Umbilical cord (tissue), 2 donors: Measurements from ENCODE around the gene C1orf174. TPM values are rescaled to one million over a fixed set of nuclear protein-coding genes. Genes with fewer than 3 reads are reported as not detected.
A peak's percentile ranks its signal among the peaks of the same experiment; 100 is the strongest.

Source experiments
- DNase-seq: peaks from one replicate; pipeline ENCODE4 v3.0.0-alpha.2; 2015; ENCODE audit warnings: low spot score
- total RNA-seq: library from RNA; depleted of rRNA; stranded (reverse); fragments of >200 nt; gene quantifications from one replicate; pipeline ENCODE4 v1.2.3, GENCODE V29; 2014; ENCODE audit warnings: low replicate concordance; ENCODE audit not compliant: insufficient read depth

Gene C1orf174
- 28.4 TPM for total RNA-seq

DNA sequence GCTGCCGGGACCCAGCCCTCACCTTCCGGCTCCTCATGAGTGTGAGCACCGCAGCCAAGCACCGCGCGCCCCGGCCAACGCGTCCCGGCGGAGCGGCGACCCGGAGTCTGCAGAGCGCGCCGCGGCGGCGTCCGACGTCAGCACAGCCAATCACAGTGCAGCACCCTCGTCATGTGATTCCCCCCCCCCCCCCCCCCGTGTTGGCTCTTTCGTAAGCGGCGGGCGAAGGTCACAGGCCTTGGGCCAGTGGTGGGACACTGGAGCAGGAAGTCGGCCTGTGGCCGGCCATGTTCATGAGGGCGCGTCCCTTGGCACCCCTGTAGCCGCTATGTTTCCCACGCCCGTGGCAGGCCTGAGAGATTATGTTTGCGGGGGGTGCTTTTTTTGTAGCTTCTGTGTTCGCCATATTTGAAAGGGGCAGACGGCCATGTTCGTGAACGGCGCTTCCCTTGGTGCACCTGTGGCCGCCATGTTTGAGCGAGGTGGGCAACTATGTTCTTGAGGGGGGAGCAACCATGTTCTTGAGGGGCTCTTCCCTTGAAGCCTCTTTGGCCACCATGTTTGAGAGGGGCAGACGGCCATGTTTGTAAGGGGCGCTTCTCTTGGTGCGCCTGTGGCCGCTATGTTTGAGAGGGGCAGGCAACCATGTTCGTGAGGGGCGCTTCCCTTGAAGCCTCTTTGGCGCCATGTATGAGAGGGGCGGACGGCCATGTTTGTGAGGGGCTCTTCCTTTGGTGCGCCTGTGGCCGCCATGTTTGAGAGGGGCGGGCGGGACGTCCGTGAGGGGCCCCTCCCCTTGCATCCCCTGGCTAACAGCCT lies at the start of gene C1orf174:
Gene C1orf174 (minus strand): TSS at position 123 of the 819 bp plus-strand sequence. CDS start 86 bp downstream, at position 37.
- DNase-seq, result peak; percentile 100

DNA sequence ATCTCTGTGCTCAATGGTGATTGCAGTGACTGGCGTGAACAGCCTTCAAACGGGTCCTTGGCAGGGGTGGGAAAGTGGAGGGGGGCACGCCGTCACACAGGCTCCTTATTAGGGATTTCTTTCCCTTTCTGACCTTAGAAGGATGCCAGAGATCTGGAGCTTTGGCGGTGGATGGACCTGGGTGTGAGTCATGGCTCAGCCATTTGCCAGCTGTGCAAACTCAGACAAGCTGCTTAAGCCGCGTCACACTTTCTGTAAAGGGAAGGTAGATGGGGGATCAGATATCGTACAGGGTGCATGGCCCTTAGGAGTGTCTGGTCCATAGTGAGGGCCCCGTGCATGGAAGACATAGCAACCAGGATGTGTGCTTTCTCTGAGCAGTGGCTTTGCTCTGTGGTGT lies 48.3 kb upstream of the C1orf174 start:
- no peak for DNase-seq

DNA sequence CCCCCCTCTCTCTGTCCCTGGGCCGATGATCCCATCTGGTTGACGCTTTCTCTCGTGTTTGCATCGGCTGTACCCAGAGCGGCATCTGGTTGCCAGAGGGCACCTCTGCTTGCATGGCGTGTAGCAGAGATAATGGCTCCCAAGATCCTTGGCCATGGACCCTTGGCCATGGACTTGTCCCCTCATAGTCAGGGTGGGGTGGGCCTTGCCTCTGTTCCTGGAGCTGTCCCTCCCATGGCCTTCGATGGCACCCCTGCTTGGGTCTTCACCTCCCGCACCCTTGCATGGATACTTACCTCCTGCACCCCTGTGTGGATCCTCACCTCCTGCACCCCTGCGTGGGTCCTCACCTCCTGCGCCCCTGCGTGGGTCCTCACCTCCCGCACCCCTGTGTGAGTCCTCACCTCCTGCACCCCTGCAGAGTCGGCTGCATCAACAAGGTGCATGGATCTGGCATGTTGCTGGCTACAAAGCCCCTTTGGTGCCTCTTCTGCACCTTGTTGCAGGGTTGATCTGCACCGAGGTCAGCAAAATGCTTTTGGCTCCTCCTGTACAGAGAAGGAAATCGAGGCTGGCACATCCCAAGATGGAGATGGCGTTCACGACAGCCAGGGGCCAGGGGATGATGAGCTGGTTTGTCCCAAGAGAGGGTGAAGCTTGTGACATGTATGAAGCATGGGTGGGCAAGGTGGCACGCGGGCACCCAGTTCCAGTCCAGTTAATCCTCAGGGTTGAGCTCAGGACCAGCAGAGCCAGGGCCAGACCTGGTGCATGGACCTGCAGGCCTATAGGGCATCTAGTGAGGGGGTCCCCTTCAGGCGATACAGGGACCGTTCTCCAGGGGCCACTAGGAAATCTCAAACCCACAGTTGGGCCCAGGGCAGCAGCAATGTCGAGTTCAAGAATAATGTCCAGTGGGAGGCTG lies 46.1 kb upstream of the C1orf174 start:
- DNase-seq, result no peak

DNA sequence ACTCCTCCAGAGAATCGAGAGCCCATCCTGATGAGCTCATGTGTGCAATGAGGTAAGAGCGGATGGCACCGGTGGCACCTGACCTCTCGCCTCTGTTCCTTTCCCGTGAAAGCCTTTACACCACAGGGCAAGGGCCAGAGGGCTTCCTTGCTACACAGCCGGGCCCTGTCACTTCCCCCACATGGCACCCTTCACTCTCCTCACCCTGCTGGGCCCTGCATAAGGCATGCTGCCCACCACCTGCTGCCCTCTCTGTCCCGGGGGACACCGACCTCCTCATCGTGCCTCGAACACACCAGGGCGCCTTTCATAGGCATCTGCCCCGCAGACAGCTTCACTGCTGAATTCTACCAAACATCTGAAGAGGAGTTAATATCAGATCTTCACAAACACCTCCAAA lies 45.1 kb upstream of the C1orf174 start:
- DNase-seq, result no peak

DNA sequence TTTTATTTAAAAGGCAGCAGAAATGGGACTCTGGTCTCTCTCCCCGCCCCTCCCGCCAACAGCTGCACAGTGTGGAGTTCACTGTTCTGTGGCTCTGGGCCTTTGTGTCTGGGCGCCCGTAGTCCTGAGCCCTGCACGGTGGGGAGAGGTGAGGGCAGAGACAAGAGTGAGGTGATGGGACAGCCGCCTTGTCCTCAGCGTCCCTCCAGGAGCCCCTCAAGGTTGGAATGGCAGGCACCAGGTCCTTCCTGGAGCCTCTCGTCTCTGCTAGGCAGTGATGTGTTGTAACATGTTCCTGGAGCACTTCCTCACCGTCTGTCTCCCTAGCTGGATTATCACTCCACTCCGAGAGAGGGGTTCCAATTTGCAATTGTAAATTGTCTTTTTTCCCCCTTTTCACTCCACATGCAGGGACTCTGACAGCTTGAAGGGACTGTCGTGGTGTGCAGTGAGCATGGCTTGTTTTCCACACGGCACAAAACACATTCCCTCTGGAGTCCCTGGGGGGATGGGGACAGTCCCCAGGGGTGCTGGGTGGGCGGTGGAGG lies 44.6 kb upstream of the C1orf174 start:
- DNase-seq, result no peak

DNA sequence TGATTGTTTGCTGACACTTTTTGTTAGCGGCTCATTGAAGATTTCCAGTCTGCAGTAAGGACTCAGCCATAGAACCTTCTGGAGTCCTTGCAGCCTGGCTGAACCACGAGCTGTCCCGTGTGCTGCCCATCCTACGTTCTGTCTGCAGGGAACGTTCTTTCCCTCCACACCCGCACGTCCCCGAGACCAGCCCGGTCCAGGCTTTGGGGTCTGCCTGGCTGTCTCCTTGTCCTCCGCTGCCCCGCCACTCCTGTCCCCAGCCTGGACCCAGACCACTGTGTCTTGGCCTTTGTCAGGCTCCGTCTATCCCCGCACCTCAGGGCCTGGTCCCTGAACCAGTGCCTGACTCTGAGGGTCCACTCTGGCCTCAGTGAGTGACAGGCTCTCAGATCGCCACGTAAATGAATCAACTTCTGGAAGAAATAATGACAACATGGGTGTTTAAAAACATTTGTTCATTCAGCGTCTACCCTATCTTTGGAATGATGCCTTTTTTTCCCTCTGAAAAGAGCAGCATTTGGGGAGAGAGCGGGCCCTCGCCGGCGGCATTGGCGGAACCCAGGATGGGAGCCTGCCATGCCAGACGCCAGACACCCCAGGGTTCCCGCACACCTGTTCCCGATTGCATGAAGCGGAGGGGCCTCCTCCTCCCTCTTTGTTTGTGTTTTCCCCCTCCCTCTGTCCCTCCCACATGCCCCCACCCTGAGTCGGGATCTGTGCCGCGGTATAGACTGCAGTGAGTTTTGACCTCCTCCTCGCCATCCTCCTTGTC lies 43.9 kb upstream of the C1orf174 start:
- DNase-seq, result no peak

DNA sequence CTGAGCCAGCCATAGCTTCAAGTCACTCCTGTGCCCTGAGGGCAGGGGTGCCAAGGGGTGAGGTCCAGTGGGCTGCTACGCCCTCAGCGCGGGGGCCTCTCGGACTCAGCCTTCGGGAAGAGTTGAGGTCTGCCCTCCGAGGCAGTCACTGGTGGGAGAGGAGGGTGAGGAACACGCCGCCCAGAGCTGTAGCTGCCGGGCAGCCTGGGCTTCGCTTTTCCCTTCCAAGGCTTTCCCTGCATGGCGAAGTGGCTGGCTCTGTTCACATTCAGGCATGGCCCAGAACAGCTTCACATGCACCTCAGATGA lies 43.0 kb upstream of the C1orf174 start:
- no peak for DNase-seq

DNA sequence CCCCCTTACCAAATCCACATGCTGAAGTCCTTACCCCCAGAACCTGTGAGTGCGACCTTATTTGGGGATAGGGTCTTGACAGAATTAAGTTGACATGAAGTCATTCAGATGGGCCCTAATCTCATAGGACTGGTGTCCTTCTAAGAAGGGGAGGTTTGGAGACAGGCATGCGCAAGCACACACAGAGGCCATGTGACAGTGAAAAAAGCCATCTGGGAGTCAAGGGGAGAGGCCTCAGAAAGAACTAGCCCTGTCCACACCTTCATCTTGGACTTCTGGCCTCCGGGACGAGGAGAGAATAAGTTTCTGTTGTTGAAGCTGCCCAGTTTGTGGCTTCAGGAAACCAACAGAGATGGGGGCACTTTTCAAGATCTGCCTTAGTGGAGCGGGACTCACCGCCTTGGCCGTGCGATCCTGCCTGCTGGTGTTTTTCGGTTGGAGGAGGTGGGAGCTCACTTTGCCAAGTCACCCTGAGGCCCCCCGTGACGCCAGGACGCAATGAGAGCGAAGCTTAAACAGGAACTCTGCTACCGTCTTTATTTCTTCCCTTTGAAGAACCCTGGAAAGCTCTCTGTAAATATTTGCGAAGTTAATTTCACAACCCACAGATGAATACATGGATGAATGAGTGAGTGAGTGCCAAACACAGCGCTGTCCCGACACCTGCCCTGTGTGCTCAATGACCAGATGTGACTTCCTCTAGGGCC lies 42.5 kb upstream of the C1orf174 start:
- no peak for DNase-seq

DNA sequence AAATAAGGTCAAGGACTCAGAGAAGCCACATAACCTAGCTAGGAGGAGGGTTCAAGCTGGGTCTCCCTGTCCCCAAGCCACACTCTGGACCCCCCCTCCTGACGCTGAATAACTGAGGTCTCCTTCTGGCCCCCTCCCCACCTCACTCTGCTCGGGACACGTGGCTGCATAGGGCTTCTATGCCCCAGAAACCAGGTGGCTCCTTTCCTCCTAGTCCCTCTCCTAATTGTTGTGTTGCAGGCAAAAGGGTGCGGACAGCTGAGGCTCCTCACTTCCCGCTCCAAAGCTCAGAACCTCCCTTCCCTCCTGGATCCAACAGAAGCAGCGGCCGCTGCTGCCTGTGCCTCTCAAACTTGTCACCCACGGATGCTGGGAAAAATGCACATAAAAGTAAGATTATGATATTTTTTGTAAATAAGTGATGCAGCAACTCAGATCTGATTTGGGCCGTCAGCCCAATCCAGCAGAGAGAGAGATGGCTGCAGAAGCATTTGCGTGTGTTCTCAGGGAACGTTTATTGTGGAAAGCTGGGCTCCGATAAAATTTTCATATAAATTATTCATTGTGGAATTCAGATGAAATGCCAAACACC lies 40.8 kb upstream of the C1orf174 start:
- no peak for DNase-seq

DNA sequence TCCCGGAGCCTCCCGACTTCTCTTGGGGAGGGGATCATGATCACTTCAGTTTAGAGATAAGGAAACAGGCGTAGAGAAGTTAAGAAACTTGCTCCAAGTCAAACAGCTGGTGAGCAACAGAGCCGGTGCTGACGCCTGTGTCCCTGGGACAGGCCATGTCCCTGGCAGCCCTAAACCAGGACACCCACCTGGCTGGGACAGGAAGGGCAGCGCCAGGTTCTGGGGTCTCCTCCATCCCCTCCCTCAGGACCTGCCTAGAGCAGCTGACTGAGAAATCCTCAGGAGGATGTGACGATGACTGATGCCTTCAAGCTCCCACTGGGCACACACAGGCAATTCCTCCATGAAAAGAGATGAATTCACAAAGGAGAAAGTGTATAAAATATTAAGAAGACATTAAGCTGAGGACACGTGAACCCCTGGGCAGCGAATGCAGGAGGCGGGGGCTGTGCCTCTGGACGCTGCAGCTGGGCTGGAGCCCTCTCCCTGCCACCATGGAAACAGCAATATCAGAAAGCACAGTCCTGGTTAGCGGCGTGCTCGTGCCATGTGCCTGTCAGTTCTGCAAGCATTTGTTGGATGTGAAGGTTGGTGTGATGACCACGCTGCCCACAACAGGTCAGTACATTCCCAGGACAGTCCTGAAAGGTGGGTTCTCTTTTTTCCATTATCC lies 40.1 kb upstream of the C1orf174 start:
- DNase-seq, result no peak

DNA sequence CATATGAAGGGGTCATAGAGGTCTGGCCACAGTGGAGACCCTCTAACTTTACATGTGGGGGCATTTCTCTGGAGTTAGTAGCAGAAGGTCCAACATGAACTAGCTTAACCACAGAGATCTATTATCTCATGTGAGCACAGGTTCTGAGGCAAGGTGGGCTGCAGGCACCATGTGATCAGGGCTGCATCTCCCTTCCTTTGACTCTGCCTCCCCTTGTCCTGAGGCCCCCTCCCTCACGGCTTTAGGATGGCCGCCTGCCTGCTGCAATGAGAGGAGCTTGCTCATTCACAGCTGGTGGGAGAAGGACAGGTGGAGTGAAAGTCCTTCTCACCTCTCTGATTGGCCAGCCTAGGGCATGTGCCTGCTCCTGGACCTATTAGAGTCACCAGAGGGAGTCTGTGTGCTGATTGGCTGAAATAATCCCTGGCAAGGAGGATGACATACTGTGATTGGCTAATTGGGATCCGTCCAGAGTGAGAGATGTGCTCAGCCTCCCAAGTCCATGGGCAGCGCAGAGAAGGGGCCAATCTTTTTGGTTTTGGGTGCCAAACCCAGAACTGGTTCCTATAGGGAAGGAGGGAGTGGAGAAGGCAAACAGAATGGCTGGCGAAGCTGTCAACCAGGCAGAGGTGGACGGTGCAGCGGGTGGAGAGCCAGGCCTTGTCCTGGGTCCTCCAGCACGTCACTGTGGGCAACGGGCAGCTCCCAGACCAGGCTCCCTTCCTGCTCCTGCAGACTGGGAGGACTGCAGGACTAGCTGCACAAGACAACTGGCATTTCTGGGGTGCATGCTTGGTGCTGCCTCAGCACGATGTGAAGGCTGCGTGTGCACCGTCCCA lies 39.4 kb upstream of the C1orf174 start:
- DNase-seq, result no peak

DNA sequence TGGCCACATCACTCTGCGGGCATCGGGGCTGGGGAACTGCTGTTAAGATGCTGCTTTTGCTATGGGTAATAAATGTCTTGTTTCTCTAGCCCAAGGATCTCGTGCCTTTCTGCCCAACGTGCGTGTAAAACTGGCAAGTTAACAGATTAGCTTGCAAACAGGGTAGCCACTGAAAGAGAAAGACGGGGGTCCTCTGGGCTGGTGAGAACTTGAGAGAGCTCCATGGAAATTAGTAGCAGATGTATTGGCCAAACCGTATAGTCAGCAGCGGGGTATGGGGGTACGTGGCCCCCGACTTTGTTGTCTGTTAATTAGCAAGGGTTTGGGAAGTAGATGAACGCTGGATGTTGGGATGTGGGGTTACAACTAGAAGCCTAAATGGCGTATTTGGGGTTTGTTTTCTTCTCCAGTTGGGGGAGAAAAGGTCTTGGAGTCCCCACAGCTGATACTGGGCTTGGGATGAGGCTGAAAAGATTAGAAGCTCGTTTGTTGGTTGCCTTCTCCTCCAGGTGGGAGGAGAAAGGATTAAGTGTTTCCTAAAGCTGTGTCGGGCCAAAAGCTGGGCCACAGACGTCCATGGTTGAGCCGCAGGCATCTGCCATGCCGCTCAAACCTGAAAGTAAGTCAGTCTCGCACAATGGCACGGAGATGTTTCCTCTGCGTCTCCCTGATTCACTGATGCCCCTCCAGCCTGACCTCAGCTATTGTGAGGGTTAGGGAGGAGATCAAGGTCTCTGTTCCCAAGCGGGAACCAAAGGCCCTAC lies 32.3 kb upstream of the C1orf174 start:
- DNase-seq, result no peak

DNA sequence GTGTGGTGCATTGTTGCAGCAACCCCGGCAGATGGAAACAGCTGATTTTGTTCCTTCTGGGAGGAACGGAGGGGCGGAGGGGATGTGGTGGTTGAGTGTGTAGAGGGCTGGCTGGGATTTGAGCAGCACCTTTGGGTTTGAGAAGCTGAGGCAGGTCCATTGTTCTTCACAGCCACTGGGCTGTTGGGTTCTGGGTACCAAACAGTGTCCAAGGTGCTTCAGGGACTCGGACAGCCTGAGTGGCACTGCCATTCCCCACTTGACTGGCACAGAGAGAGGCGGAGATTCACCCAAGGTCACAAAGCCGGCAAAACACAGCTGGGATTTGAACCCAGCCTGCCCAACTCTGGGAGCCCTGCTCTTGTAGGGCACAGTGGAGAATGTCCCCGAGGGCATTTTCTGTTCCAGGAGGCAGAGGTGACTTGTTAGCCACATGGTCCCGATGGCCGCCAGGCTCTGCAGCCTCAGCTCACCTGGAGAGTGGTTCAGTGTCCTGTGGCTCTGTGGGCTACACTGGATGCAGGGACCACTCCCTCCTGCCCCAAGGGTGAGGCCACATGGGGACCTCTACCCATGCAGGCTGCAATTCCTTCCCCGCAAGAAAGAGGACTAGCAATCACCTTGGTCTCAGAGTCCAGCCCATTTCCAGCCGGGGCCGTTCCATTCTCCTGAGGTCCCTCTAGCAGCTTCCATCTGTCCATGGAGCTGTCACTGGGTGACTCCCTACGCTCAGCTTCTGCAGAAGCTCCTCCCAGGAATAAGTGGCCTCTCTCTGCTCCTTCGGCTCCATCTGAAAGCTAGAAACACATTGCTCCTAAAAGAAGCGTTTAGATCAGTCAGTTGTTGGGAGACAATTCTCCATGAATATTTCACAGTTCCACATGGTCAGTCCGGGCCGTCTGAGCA lies 31.2 kb upstream of the C1orf174 start:
- DNase-seq, result no peak

DNA sequence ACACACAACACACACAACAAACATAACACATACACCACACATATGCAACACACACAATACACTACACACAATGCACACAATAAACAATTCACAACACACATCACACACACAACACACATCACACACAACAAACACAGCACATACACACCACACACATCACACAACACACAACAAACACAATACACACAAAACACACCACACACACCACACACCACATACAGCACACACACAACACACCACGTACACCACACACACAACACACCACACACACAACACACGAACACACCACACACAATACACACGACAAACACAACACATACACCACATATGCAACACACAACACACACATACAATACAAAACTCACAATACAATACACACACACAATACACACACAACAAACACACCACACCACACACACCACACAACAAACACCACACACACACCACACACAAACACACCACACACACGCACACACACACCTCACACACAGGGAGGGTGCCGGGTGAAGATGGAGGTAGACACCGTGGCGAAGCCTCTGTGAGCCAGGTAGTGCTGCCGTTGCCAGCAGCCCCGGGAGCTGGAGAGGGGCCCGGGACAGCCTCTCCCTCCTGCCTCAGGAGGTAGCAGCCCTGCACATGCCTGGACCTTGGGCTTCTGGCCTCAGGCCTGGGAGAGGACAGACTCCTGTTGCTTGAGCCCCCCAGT lies 30.4 kb upstream of the C1orf174 start:
- DNase-seq, result no peak

DNA sequence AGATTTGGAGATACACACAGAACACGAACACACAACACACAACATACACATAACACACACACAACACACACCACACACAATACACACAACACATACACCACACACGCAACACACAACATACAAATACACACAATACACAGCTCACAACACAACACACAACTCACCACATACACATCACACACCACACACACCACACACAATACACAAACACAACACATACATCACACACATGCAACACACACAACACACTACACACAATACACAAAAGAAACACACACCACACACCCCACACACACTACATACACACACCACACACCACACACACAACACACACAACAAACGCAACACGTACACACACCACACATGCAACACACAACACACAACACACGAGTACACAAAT lies 29.1 kb upstream of the C1orf174 start:
- DNase-seq, result no peak

DNA sequence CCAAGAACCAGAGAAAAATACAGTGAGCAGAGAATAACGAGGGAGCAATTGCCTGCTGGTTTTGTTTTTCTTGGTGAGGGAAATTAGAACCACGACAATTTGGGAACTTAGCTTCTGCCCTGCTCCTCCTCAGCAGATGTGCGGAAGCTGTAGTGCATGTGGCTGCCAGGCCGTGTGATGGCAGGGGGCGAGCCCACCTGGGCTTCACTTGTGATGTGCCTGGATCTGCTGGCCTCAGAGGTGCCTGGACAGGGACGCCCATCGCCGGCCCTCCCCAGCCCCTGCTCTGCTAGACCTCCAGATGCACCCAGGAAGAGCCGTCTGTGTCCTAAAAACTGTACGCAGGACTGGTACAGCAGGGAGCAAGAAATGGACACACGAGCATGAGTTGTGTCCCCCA lies 28.5 kb upstream of the C1orf174 start:
- DNase-seq, result no peak

DNA sequence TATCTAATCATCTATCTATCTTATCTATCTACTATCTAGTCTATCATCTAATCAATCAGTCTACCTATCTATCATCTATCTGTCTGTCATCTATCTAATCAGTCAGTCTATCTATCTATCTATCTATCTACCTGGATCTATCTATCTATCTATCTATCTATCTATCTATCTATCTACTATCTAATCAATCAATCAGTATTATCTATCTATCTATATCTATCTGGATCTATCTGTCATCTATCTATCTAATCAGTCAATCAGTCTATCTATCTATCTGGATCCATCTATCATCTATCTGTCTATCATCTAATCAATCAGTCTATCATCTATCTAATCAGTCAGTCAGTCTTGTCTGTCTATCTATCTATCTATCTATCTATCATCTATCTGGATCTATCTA lies 26.9 kb upstream of the C1orf174 start:
- DNase-seq, result no peak
